ENCODE measurements around the gene ABO.

DNA sequence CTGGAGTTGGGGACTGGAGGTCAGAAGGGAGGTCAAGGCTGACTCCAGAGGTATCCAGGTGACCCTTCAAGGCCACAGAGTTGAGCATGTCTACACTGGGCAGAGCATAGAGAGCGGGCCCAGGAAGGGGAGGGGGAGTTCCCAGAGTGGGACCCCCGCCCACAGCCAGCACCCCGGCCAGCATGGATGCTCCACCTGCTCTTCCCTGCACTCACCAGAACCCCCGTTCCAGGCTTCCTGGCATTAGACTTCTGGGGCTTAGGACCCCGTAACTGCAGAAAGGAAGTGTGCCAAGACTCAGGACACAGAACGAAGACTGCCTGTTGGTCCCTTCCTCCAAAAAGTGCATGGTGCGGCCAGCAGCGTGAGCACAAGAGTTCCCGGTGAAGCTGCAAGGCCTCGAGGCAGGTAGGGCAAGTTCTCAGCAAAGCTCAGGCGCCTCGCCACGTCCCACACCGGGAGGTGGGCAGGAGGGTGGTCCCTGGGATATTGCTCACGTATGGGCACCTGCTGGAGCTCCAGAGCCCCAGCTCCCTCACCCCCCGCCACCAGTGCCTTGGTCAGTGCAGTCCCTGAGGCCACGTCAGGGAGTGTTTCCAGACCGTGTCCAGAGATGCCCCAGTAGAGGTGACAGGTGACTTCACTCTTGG lies 13.8 kb downstream of the ABO start:
- TF ChIP-seq POLR2A (IDR thresholded peaks at IDR 0.05) (no peak), EP300 (IDR thresholded peaks at IDR 0.05) (no peak)
- TF ChIP-seq, protein P1, sequence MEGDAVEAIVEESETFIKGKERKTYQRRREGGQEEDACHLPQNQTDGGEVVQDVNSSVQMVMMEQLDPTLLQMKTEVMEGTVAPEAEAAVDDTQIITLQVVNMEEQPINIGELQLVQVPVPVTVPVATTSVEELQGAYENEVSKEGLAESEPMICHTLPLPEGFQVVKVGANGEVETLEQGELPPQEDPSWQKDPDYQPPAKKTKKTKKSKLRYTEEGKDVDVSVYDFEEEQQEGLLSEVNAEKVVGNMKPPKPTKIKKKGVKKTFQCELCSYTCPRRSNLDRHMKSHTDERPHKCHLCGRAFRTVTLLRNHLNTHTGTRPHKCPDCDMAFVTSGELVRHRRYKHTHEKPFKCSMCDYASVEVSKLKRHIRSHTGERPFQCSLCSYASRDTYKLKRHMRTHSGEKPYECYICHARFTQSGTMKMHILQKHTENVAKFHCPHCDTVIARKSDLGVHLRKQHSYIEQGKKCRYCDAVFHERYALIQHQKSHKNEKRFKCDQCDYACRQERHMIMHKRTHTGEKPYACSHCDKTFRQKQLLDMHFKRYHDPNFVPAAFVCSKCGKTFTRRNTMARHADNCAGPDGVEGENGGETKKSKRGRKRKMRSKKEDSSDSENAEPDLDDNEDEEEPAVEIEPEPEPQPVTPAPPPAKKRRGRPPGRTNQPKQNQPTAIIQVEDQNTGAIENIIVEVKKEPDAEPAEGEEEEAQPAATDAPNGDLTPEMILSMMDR (IDR thresholded peaks at IDR 0.05), result no peak
